ENCODE data around the gene UBE2C.

The UBE2C gene

GRCh38 chr20:45783656-45784294, 28.7 kb upstream of the UBE2C start:
- ATAC-seq = no peak
- TF ChIP-seq TOX (CRISPR knock-in tag; IDR thresholded peaks at IDR 0.05; ENCODE audit: borderline replicate concordance) (no peak), OSR1 (CRISPR knock-in tag; IDR thresholded peaks at IDR 0.05) (no peak), SNAI2 (CRISPR knock-in tag; IDR thresholded peaks at IDR 0.05) (no peak), RARB (CRISPR knock-in tag; IDR thresholded peaks at IDR 0.05) (no peak), BACH2 (CRISPR knock-in tag; IDR thresholded peaks at IDR 0.05; ENCODE audit: borderline replicate concordance) (no peak), PATZ1 (CRISPR knock-in tag; IDR thresholded peaks at IDR 0.05; ENCODE audit: borderline replicate concordance) (no peak), ZNF70 (CRISPR knock-in tag; IDR thresholded peaks at IDR 0.05) (no peak), TCF4 (CRISPR knock-in tag; IDR thresholded peaks at IDR 0.05; ENCODE audit: borderline replicate concordance) (no peak), ISL1 (CRISPR knock-in tag; IDR thresholded peaks at IDR 0.05) (no peak), CSRNP3 (CRISPR knock-in tag; IDR thresholded peaks at IDR 0.05) (no peak)

GRCh38 chr20:45788351-45788750, 24.1 kb upstream of the UBE2C start:
- no peak for ATAC-seq
- no peak for TF ChIP-seq TSHZ2 (CRISPR knock-in tag; IDR thresholded peaks at IDR 0.05)
- TF ChIP-seq SNAI2 (CRISPR knock-in tag; IDR thresholded peaks at IDR 0.05) = no peak
- TF ChIP-seq ZFP30 (CRISPR knock-in tag; IDR thresholded peaks at IDR 0.05) = no peak
- no peak for TF ChIP-seq ZNF565 (CRISPR knock-in tag; conservative IDR thresholded peaks at IDR 0.05; ENCODE audit: low read depth)

GRCh38 chr20:45792317-45793118, 19.9 kb upstream of the UBE2C start:
- peak; percentile 8; the same call in 2 of the 3 replicates for ATAC-seq
- TF ChIP-seq ESRRG (CRISPR knock-in tag; IDR thresholded peaks at IDR 0.05) = no peak
- TF ChIP-seq POU6F1 (CRISPR knock-in tag; IDR thresholded peaks at IDR 0.05; ENCODE audit: borderline replicate concordance, low read depth) = no peak
- TF ChIP-seq ZNF70 (CRISPR knock-in tag; IDR thresholded peaks at IDR 0.05) = no peak
- no peak for TF ChIP-seq PATZ1 (CRISPR knock-in tag; IDR thresholded peaks at IDR 0.05; ENCODE audit: borderline replicate concordance)
- TF ChIP-seq CREB5 (CRISPR knock-in tag; IDR thresholded peaks at IDR 0.05; ENCODE audit: low read depth) = no peak
- TF ChIP-seq ZNF8 (CRISPR knock-in tag; IDR thresholded peaks at IDR 0.05) = no peak
- TF ChIP-seq CSDC2 (CRISPR knock-in tag; IDR thresholded peaks at IDR 0.05) = no peak

Measured in SK-N-SH treated with all-trans-retinoic acid at 6 μM for 48 hours (cell line).